ENCODE results near the gene AASDH.

DNA sequence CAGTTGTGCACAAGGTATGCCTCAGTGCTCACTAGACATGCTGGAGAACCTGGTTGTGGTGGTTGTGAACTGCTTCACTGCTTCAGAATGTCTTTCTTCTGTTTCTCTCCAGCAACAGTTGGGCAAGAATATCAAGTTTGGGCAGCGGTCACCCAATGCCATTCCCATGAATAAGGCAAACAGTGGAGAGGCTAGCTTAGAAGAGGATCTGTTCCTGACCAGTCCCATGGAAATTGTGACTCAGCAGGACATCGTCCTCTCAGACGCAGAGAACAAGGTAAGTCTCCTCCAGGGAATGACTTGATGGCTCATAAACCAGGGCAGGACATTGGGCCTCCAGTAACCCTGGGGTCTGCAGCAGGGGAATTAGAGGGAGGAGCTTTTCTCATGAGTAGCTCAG, 79.9 kb downstream of the AASDH start:
- TF ChIP-seq CTCF (IDR thresholded peaks at IDR 0.05; ENCODE audit: low read length) (no peak), EZH2 (optimal IDR thresholded peaks at IDR 0.05; ENCODE audit: low read depth, low read length) (no peak), EZH2phosphoT487 (IDR thresholded peaks at IDR 0.05; ENCODE audit: low read length) (no peak)

All from MM.1S (cell line).